GM12878 (cell line): ENCODE results near the gene SLC25A43. TPM values are rescaled to one million over a fixed set of nuclear protein-coding genes. Genes with fewer than 3 reads are reported as not detected.

Experiments used
- ATAC-seq: fragments of 200-7000 bp; cut with Tn5 transposase; 3 replicates; pipeline ENCODE4 v1.9.1; 2020; ENCODE audit warnings: mild to moderate bottlenecking, moderate library complexity
- BruUV-seq: library from RNA; stranded (reverse); fragments of 400-500 nt; replicated peaks from 2 replicates; lab custom pipeline; 2021; lab: Mats Ljungman, UMichigan
- CTCF ChIA-PET: fragments of 300-600 bp; sonication (Branson Sonifier 250); formaldehyde crosslinking; extraction: SDS; loops from one replicate; lab custom pipeline; 2021; ENCODE audit warnings: inconsistent platforms; lab: Yijun Ruan, JAX
- POLR2A ChIA-PET: fragments of 350-600 bp; formaldehyde crosslinking; extraction: SDS; loops from one replicate; lab custom pipeline; 2021; ENCODE audit warnings: inconsistent platforms; lab: Charles Lee
- RAD21 ChIA-PET: fragments of 300-600 bp; sonication (Branson Sonifier 250); formaldehyde crosslinking; loops from one replicate; lab custom pipeline; 2023; ENCODE audit warnings: antibody characterized with exemption; ENCODE audit not compliant: unreplicated experiment; lab: Charles Lee
- SMC1A ChIA-PET: fragments of 300-600 bp; sonication (Branson Sonifier 250); formaldehyde crosslinking; loops from one replicate; lab custom pipeline; 2023; ENCODE audit not compliant: unreplicated experiment, uncharacterized antibody; lab: Charles Lee
- DNase-seq: peaks from one replicate; pipeline ENCODE4 v3.0.0-alpha.2; 2011; ENCODE audit warnings: low read depth, low spot score
- FAIRE-seq: peaks from 3 replicates; lab custom pipeline; 2011; peaks lifted over from hg19 to GRCh38; lab: Jason Lieb, UNC
- H2AFZ ChIP-seq: 2 replicates; pipeline ENCODE4 v1.6.0; 2011; ENCODE audit warnings: low read depth, low read length, control low read depth; ENCODE audit not compliant: control insufficient read depth
- H3K27ac ChIP-seq: 2 replicates; pipeline ENCODE4 v1.5.1; 2011; ENCODE audit warnings: control low read depth; ENCODE audit not compliant: control insufficient read depth, insufficient read depth
- H3K27me3 ChIP-seq, 2 experiments: replicated peaks in 1 of 2; 2 replicates each; pipeline versions ENCODE4 v1.6.0 to v1.6.1; 2011; ENCODE audit warnings: low read length in 1 of 2; ENCODE audit not compliant: control insufficient read depth in 2 of 2, insufficient read depth in 2 of 2
- H3K36me3 ChIP-seq, 2 experiments: 2 replicates each; pipeline ENCODE4 v1.5.1; 2011; ENCODE audit warnings: low read length in 1 of 2; ENCODE audit not compliant: control insufficient read depth in 2 of 2, insufficient read depth in 2 of 2
- H3K4me1 ChIP-seq: 2 replicates; pipeline ENCODE4 v1.6.1; 2011; ENCODE audit warnings: mild to moderate bottlenecking, low read length, moderate library complexity, mixed read lengths; ENCODE audit not compliant: control insufficient read depth, insufficient read depth
- H3K4me2 ChIP-seq: 2 replicates; pipeline ENCODE4 v1.6.0; 2011; ENCODE audit warnings: control low read depth; ENCODE audit not compliant: control insufficient read depth, insufficient read depth
- H3K4me3 ChIP-seq: fragments of 200-600 bp; sonication (generic); 2 replicates; pipeline ENCODE4 v1.5.1; 2016
- H3K79me2 ChIP-seq: 2 replicates; pipeline ENCODE4 v1.6.0; 2011; ENCODE audit warnings: low read length; ENCODE audit not compliant: control insufficient read depth, insufficient read depth
- H3K9ac ChIP-seq: 2 replicates; pipeline ENCODE4 v1.8.0; 2011; ENCODE audit warnings: low read length, control low read depth, mixed read lengths; ENCODE audit not compliant: control insufficient read depth, insufficient read depth
- H3K9me3 ChIP-seq: replicated peaks from 3 replicates; pipeline ENCODE4 v1.5.1; 2011; ENCODE audit warnings: mild to moderate bottlenecking, low read length; ENCODE audit not compliant: control insufficient read depth, insufficient read depth
- H4K20me1 ChIP-seq: 2 replicates; pipeline ENCODE4 v1.6.0; 2011; ENCODE audit not compliant: control insufficient read depth, insufficient read depth
- ATF3 ChIP-seq: IDR thresholded peaks from 2 replicates; pipeline ENCODE4 v1.6.1; 2011; ENCODE audit warnings: low read depth, mild to moderate bottlenecking, low read length, moderate library complexity, borderline replicate concordance; ENCODE audit errors: extremely low read depth
- CBFB ChIP-seq: IDR thresholded peaks from 2 replicates; pipeline ENCODE4 v1.6.1; 2016; ENCODE audit warnings: antibody characterized with exemption, low read depth
- CHD4 ChIP-seq: fragments of 200-600 bp; sonication (generic); IDR thresholded peaks from 2 replicates; pipeline ENCODE4 v1.6.1; 2016; ENCODE audit warnings: mild to moderate bottlenecking
- CREB1 ChIP-seq: IDR thresholded peaks from 2 replicates; pipeline ENCODE4 v1.6.1; 2012; ENCODE audit warnings: low read depth, mild to moderate bottlenecking, inconsistent platforms
- GABPA ChIP-seq: IDR thresholded peaks from 2 replicates; pipeline ENCODE4 v1.6.1; 2014; ENCODE audit warnings: antibody characterized with exemption, low read depth, mild to moderate bottlenecking, inconsistent platforms
- HDAC2 ChIP-seq: fragments of 200-600 bp; sonication (generic); IDR thresholded peaks from 2 replicates; pipeline ENCODE4 v1.6.1; 2017
- HSF1 ChIP-seq: fragments of 150-350 bp; IDR thresholded peaks from 2 replicates; pipeline ENCODE4 v1.6.1; 2014; ENCODE audit warnings: mild to moderate bottlenecking, low read depth, low read length
- IKZF1 ChIP-seq: fragments of 450-650 bp; conservative IDR thresholded peaks from 2 replicates; pipeline ENCODE4 v1.6.1; 2017; ENCODE audit warnings: antibody characterized with exemption, mild to moderate bottlenecking
- JUND ChIP-seq: IDR thresholded peaks from 2 replicates; pipeline ENCODE4 v1.6.1; 2012; ENCODE audit warnings: low read depth, mild to moderate bottlenecking, low read length, improper control_type of control experiment, moderate library complexity
- MYB ChIP-seq: fragments of 150-350 bp; IDR thresholded peaks from 2 replicates; pipeline ENCODE4 v1.6.1; 2014; ENCODE audit warnings: mild to moderate bottlenecking, low read depth, low read length, borderline replicate concordance
- NKRF ChIP-seq: fragments of 450-650 bp; conservative IDR thresholded peaks from 2 replicates; pipeline ENCODE4 v1.6.1; 2017; ENCODE audit warnings: mild to moderate bottlenecking, moderate library complexity
- NR2C1 ChIP-seq: fragments of 450-650 bp; IDR thresholded peaks from 2 replicates; pipeline ENCODE4 v1.6.1; 2017; ENCODE audit warnings: antibody characterized with exemption, mild to moderate bottlenecking, moderate library complexity
- NR2C2 ChIP-seq: IDR thresholded peaks from 2 replicates; pipeline ENCODE4 v1.6.1; 2011; ENCODE audit warnings: borderline replicate concordance, low read depth; ENCODE audit not compliant: control insufficient read depth, insufficient read length
- NRF1 ChIP-seq: conservative IDR thresholded peaks from 2 replicates; pipeline ENCODE4 v1.6.1; 2011; ENCODE audit warnings: mild to moderate bottlenecking, low read depth, low read length, improper control_type of control experiment
- RAD21 ChIP-seq: IDR thresholded peaks from 2 replicates; pipeline ENCODE4 v1.6.1; 2011; ENCODE audit warnings: mild to moderate bottlenecking, low read depth, low read length, moderate library complexity; ENCODE audit not compliant: insufficient read depth
- SKIL ChIP-seq: fragments of 450-650 bp; IDR thresholded peaks from 2 replicates; pipeline ENCODE4 v1.6.1; 2017; ENCODE audit warnings: mild to moderate bottlenecking, low read depth, inconsistent platforms; ENCODE audit not compliant: poor library complexity, severe bottlenecking
- TCF3 ChIP-seq: IDR thresholded peaks from 2 replicates; pipeline ENCODE4 v1.6.1; 2012; ENCODE audit warnings: low read depth, mild to moderate bottlenecking, low read length, borderline replicate concordance; ENCODE audit not compliant: insufficient read depth
- WGBS: methylation state at CpG from one replicate; pipeline ENCODE4 v1.1.6; 2016; ENCODE audit warnings: low lambda C conversion rate; ENCODE audit not compliant: insufficient replicate concordance, insufficient coverage; ENCODE audit errors: missing lambda C conversion rate; 5-methylcytosine and 5-hydroxymethylcytosine counted together
- in situ Hi-C: fragments of 300-500 bp; cut with MboI; formaldehyde crosslinking; loops from 9 replicates; pipeline ENCODE4 v1.14.3; 2018; ENCODE audit warnings: mixed read lengths
- intact Hi-C: fragments of 100-400 bp; cut with micrococcal nuclease; formaldehyde crosslinking; loops from one replicate; pipeline ENCODE4 v1.14.2; 2022; ENCODE audit not compliant: unreplicated experiment
- polyA plus RNA-seq, 11 experiments: library from polyadenylated mRNA; depleted of rRNA in 4 of 11; unstranded in 6 of 11; stranded (reverse) in 5 of 11; fragments of >200 nt; fragmentation: Nextera tagmentation in 4 of 11; fragmentation: Illumina TruSeq in 1 of 11; extraction: Ambion mirVana in 4 of 11; extraction: Trizol in 1 of 11; gene quantifications; 1 replicate in 1 of 11; 2 replicates in 10 of 11; pipeline versions ENCODE4 v1.2.1 to v1.2.3, GENCODE V29; 2011 to 2016; ENCODE audit warnings: inconsistent platforms in 2 of 11, missing spikeins in 2 of 11, low read depth in 1 of 11
- total RNA-seq, 4 experiments: library from RNA; depleted of rRNA in 3 of 4; stranded (reverse); fragments of >200 nt in 3 of 4; fragmentation: Illumina TruSeq in 1 of 4; extraction: Trizol in 1 of 4; gene quantifications; 2 replicates each; pipeline versions ENCODE4 v1.2.1 to v1.2.3, GENCODE V29; 2013 to 2021

The SLC25A43 gene
- total and polyA plus RNA-seq, 10 of the 15 experiments (the other 5 are each of a cell fraction or from before 2014, with no cell fraction given), result 2.5 to 13.5 (median 6.8) TPM

- TF ChIP-seq NKRF (no peak), IKZF1 (no peak), CHD4 (no peak), CREB1 (no peak), NR2C1 (no peak), HSF1 (no peak), NRF1 (no peak), ATF3 (no peak), SKIL (no peak), TCF3 (no peak), HDAC2 (no peak), GABPA (no peak), RAD21 (no peak), NR2C2 (no peak), MYB (no peak), JUND (no peak), CBFB (no peak)
- Histone ChIP-seq H3K4me2 (peak overlapping the region; percentile 87), H3K27me3 (no peaks in the 10 kb centered on the region), H3K9me3 (no peaks in the 10 kb centered on the region; the same call in 2 of the 3 replicates), H3K4me1 (no peaks in the 10 kb centered on the region; the same call in 1 of the 2 replicates), H3K9ac (no peak overlapping the region), H2AFZ (no peak overlapping the region), H3K36me3 (peaks cover 0 to 6% of the 10 kb centered on the region in 2 experiments; a peak in 1 of 4 replicates), H3K4me3 (no peak overlapping the region), H4K20me1 (no peaks in the 10 kb centered on the region; the same call in 1 of the 2 replicates), H3K27ac (no peak overlapping the region), H3K79me2 (peaks cover 15% of the 10 kb centered on the region)
- FAIRE-seq, result no peak
- POLR2A ChIA-PET, result interaction anchor here (0.7 to 4.5 kb wide), 2 partner anchors 10 to 15 kb away, joined by 3 to 21 read pairs; no protein-coding TSS in a partner anchor
- RAD21 ChIA-PET, result no interaction called here
- intact Hi-C loops, result no loop called here
- no peak for DNase-seq
- 33% methylated on average over 6 of the region's 6 CpGs for WGBS
- ATAC-seq, result no peak
- in situ Hi-C loops, result no loop called here
- SMC1A ChIA-PET, result no interaction called here
- CTCF ChIA-PET, result interaction anchor here (1.4 kb wide), 1 partner anchor 11 kb away, joined by 5 read pairs; no protein-coding TSS in a partner anchor
- no TSS peak for BruUV-seq
These were observed 68.3 kb downstream of the SLC25A43 start for GRCh38 chrX:119467433-119467832.
